CD4-positive, alpha-beta T cell (primary cell): Measurements from ENCODE around the gene C5orf63. TPM values are rescaled to one million over a fixed set of nuclear protein-coding genes. Genes with fewer than 3 reads are reported as not detected.
"Not testable (repeated sequence)": the region's sequence is repeated elsewhere in the genome, so short reads cannot be mapped to it uniquely, and the experiment has no call there.

Source experiments
- ATAC-seq: fragments of 200-7000 bp; cut with Tn5 transposase; one replicate; pipeline ENCODE4 v1.10.0; 2022; ENCODE audit warnings: mild to moderate bottlenecking; ENCODE audit not compliant: poor library complexity
- CTCF ChIA-PET: fragments of 350-600 bp; sonication (Branson Sonifier 250); formaldehyde crosslinking; loops from one replicate; lab custom pipeline; 2021; ENCODE audit warnings: antibody characterized with exemption, inconsistent platforms; lab: Charles Lee
- POLR2A ChIA-PET: fragments of 350-600 bp; sonication (Branson Sonifier 250); formaldehyde crosslinking; loops from one replicate; lab custom pipeline; 2021; ENCODE audit warnings: antibody characterized with exemption, inconsistent platforms; lab: Charles Lee
- DNase-seq, 14 experiments: peaks; one replicate each; pipeline ENCODE4 v3.0.0-alpha.2; 2013 to 2020; ENCODE audit warnings: mixed read lengths in 2 of 14
- H3K27ac ChIP-seq, 2 donors: one replicate each; pipeline versions ENCODE4 v1.5.1 to v1.7.0; 2013; ENCODE audit warnings: low read length in 2 of 2, low read depth in 1 of 2, mild to moderate bottlenecking in 1 of 2
- H3K27me3 ChIP-seq, 2 experiments: 1 replicate in 1 of 2; 2 replicates in 1 of 2; pipeline versions ENCODE4 v1.6.1 to v1.7.0; 2013; ENCODE audit warnings: low read length in 2 of 2, control low read depth in 1 of 2, mild to moderate bottlenecking in 1 of 2, moderate library complexity in 1 of 2; ENCODE audit not compliant: insufficient read depth in 2 of 2, control insufficient read depth in 1 of 2
- H3K36me3 ChIP-seq: one replicate; pipeline ENCODE4 v1.6.1; 2013; ENCODE audit warnings: low read length, control low read depth; ENCODE audit not compliant: insufficient read depth
- H3K4me1 ChIP-seq: one replicate; pipeline ENCODE4 v1.6.1; 2013; ENCODE audit warnings: low read length, control low read depth; ENCODE audit not compliant: insufficient read depth
- H3K4me3 ChIP-seq: one replicate; pipeline ENCODE4 v1.5.1; 2013; ENCODE audit warnings: mild to moderate bottlenecking, low read length, moderate library complexity
- H3K9me3 ChIP-seq, 2 experiments: 1 replicate in 1 of 2; 2 replicates in 1 of 2; pipeline versions ENCODE4 v1.6.1 to v1.7.0; 2013; ENCODE audit warnings: low read length in 2 of 2, mild to moderate bottlenecking in 2 of 2, control low read depth in 1 of 2, moderate library complexity in 1 of 2; ENCODE audit not compliant: control insufficient read depth in 1 of 2, insufficient read depth in 1 of 2
- H3K27ac Mint-ChIP-seq: one replicate; pipeline ENCODE4 v1.8.0; 2020; ENCODE audit warnings: mixed read lengths
- H3K27me3 Mint-ChIP-seq: one replicate; pipeline ENCODE4 v1.8.0; 2021; ENCODE audit warnings: mixed read lengths
- H3K36me3 Mint-ChIP-seq: one replicate; pipeline ENCODE4 v1.8.0; 2021; ENCODE audit warnings: low read depth, mixed read lengths
- H3K4me1 Mint-ChIP-seq: one replicate; pipeline ENCODE4 v1.8.0; 2021; ENCODE audit warnings: low read depth, mixed read lengths
- H3K4me3 Mint-ChIP-seq: one replicate; pipeline ENCODE4 v1.8.0; 2020; ENCODE audit warnings: mild to moderate bottlenecking, mixed read lengths
- H3K9me3 Mint-ChIP-seq: one replicate; pipeline ENCODE4 v1.8.0; 2020; ENCODE audit warnings: mixed read lengths
- CTCF ChIP-seq: fragments of 200-600 bp; IDR thresholded peaks from one replicate; pipeline ENCODE4 v1.8.0; 2022; ENCODE audit warnings: antibody characterized with exemption, mild to moderate bottlenecking
- intact Hi-C, 2 experiments: fragments of 100-400 bp; cut with DNase I in 1 of 2; cut with micrococcal nuclease in 1 of 2; formaldehyde crosslinking; loops; one replicate each; pipeline versions ENCODE4 v1.15.1 to v1.9.0; 2023 to 2025; cut with DNase I, micrococcal nuclease
- total RNA-seq, 174 experiments: library from RNA in 2 of 174; stranded (reverse) in 2 of 174; gene quantifications; one replicate each; pipeline ENCODE4 v1.2.3 and lab custom pipeline; 2021 to 2026

Gene C5orf63
- total RNA-seq, 2 experiments from 2014 or later = 5.1 to 5.7 TPM

DNA sequence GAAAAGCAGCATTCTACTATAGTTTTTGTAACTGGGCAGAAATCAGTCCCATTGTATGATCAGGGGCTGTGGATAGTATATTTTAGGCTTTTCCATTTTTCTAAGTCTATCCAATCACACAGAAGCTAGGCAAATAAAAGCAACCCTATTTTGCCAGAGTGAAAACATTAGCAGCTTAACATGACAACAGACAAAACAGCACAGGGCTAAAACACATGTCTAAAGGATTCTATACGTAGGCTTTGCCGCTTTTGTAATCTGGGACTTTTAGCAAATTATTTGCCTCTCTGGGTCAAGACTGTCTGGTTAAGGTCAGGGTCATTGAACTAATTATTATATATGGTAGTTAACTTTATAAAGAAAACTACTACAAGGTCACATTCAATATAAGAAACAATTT, 47.1 kb downstream of the C5orf63 start:
- peaks cover 13% of the 10 kb centered on the region for H3K4me1 Mint-ChIP-seq

DNA sequence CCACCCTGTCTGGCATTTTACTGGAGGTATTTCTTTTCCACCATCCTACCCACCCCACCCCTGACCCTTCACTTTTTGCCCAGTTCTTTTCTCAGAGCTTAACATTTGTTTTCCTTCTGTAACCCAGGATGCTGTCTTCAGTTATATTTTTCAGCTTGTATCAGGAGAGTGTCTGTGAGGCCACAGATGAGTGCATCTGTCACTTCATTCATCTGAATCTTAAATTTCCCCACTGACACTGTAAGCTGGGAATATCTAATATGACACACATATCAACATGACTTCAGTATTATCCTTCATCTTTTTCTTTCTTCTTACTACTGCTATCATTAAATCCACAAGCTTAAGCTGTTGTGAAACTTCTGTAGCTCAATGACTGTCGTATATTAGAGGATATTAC, 47.8 kb downstream of the C5orf63 start:
- no peak for TF ChIP-seq CTCF
- Histone ChIP-seq H3K4me3 (no peak overlapping the region), H3K9me3 (no peaks in the 10 kb centered on the region), H3K27me3 (no peaks in the 10 kb centered on the region), H3K27ac (no peak overlapping the region), H3K4me1 (peaks cover 11% of the 10 kb centered on the region), H3K36me3 (no peaks in the 10 kb centered on the region)
- CTCF ChIA-PET = no interaction called here
- Mint-ChIP-seq H3K36me3 (no peaks in the 10 kb centered on the region), H3K4me1 (peaks cover 13% of the 10 kb centered on the region), H3K27me3 (peaks cover 5% of the 10 kb centered on the region), H3K27ac (no peak overlapping the region), H3K4me3 (no peak overlapping the region), H3K9me3 (no peaks in the 10 kb centered on the region)
- POLR2A ChIA-PET = interaction anchor here (0.9 to 1.8 kb wide), 4 partner anchors 8 to 180 kb away, joined by 3 to 4 read pairs (median 4); no protein-coding TSS in a partner anchor
- no peak for DNase-seq
- ATAC-seq = no peak
- intact Hi-C loops = loop anchor here (5.0 kb wide), 3 partner anchors 38 to 428 kb away; partner anchors contain the start of gene ALDH7A1 (in 1 of the 2)

More for the DNA sequence above, 47.1 kb downstream of the C5orf63 start:
- H3K27me3 ChIP-seq = no peaks in the 10 kb centered on the region
- Mint-ChIP-seq H3K27me3 (peaks cover 5% of the 10 kb centered on the region), H3K27ac (no peak overlapping the region), H3K4me3 (no peak overlapping the region), H3K9me3 (no peaks in the 10 kb centered on the region), H3K36me3 (no peaks in the 10 kb centered on the region)
- no peaks in the 10 kb centered on the region for H3K36me3 ChIP-seq
- no peaks in the 10 kb centered on the region for H3K9me3 ChIP-seq
- DNase-seq (no peak), ATAC-seq (no peak)
- TF ChIP-seq CTCF = no peak
- intact Hi-C loops = loop anchor here (5.0 kb wide), 3 partner anchors 39 to 429 kb away; partner anchors contain the start of gene ALDH7A1 (in 1 of the 2)
- ChIA-PET CTCF (no interaction called here), POLR2A (interaction anchor here (0.9 to 1.8 kb wide), 6 partner anchors 8 to 248 kb away, joined by 3 to 7 read pairs (median 4); partner anchors contain the start of gene LMNB1)
- no peak overlapping the region for H3K4me3 ChIP-seq
- H3K4me1 ChIP-seq = peaks cover 16% of the 10 kb centered on the region
- no peak overlapping the region for H3K27ac ChIP-seq

GRCh38 chr5:127024821-127025220, 48.5 kb downstream of the C5orf63 start:
- ATAC-seq (no peak), DNase-seq (no peak)
- no peak overlapping the region for H3K27ac Mint-ChIP-seq
- POLR2A ChIA-PET = interaction anchor here (1.8 kb wide), 1 partner anchor 171 kb away, joined by 4 read pairs; no protein-coding TSS in a partner anchor
- H3K4me1 Mint-ChIP-seq = peaks cover 13% of the 10 kb centered on the region
- intact Hi-C loops = loop anchor here (5.0 kb wide), 3 partner anchors 38 to 428 kb away; partner anchors contain the start of gene ALDH7A1 (in 1 of the 2)
- no peaks in the 10 kb centered on the region for H3K9me3 Mint-ChIP-seq
- H3K4me3 ChIP-seq = no peak overlapping the region
- no peak overlapping the region for H3K27ac ChIP-seq
- H3K36me3 ChIP-seq = no peaks in the 10 kb centered on the region
- H3K27me3 Mint-ChIP-seq = peaks cover 5% of the 10 kb centered on the region
- no peaks in the 10 kb centered on the region for H3K9me3 ChIP-seq
- CTCF ChIA-PET = no interaction called here
- no peak for TF ChIP-seq CTCF
- no peaks in the 10 kb centered on the region for H3K36me3 Mint-ChIP-seq
- no peaks in the 10 kb centered on the region for H3K27me3 ChIP-seq
- H3K4me3 Mint-ChIP-seq = no peak overlapping the region
- H3K4me1 ChIP-seq = peaks cover 9% of the 10 kb centered on the region

GRCh38 chr5:127023552-127024191, 49.6 kb downstream of the C5orf63 start:
- H3K9me3 Mint-ChIP-seq, ATAC-seq, DNase-seq, H3K4me3 ChIP-seq, H3K4me1 Mint-ChIP-seq, H3K27ac Mint-ChIP-seq, H3K36me3 Mint-ChIP-seq, H3K27me3 Mint-ChIP-seq, H3K4me1 ChIP-seq, H3K9me3 ChIP-seq, H3K27ac ChIP-seq, H3K4me3 Mint-ChIP-seq, H3K27me3 ChIP-seq, H3K36me3 ChIP-seq, CTCF ChIA-PET, intact Hi-C loops: not testable (repeated sequence)
- POLR2A ChIA-PET = interaction anchor here (0.6 kb wide), 1 partner anchor 12 kb away, joined by 3 read pairs; no protein-coding TSS in a partner anchor
